T-cell (primary cell): ENCODE measurements around the gene EPHA2. TPM values are rescaled to one million over a fixed set of nuclear protein-coding genes. Genes with fewer than 3 reads are reported as not detected.

Experiments used
- ATAC-seq, 4 experiments: fragments of 200-7000 bp in 3 of 4; fragments of 150-1000 bp in 1 of 4; cut with Tn5 transposase; replicated peaks in 1 of 4; 1 replicate in 3 of 4; 2 replicates in 1 of 4; pipeline ENCODE4 v1.10.0; 2021; ENCODE audit warnings: moderate library complexity in 3 of 4, mild to moderate bottlenecking in 2 of 4, moderate number of reproducible peaks in 1 of 4
- CTCF ChIA-PET, 2 donors: fragments of 300-600 bp; sonication (Branson Sonifier 250); formaldehyde crosslinking; loops; one replicate each; lab custom pipeline; 2022; ENCODE audit warnings: antibody characterized with exemption in 2 of 2; lab: Charles Lee
- POLR2A ChIA-PET, 2 donors: fragments of 300-600 bp; sonication (Branson Sonifier 250); formaldehyde crosslinking; loops; one replicate each; lab custom pipeline; 2022; ENCODE audit warnings: antibody characterized with exemption in 2 of 2; lab: Charles Lee
- DNase-seq, 35 experiments: peaks; one replicate each; pipeline versions ENCODE4 v3.0.0 to v3.0.0-alpha.2; 2013 to 2023
- H3K27ac ChIP-seq: one replicate; pipeline ENCODE4 v1.5.1; 2013; ENCODE audit warnings: low read length
- H3K27me3 ChIP-seq, 2 experiments: replicated peaks in 1 of 2; 1 replicate in 1 of 2; 2 replicates in 1 of 2; pipeline versions ENCODE4 v1.6.1 to v1.7.0; 2013; ENCODE audit warnings: low read length in 1 of 2, mixed read lengths in 1 of 2; ENCODE audit not compliant: control insufficient read depth in 2 of 2, insufficient read depth in 2 of 2; ENCODE audit errors: extremely low read depth in 1 of 2
- H3K36me3 ChIP-seq, 2 donors: 1 replicate in 1 of 2; 2 replicates in 1 of 2; pipeline versions ENCODE4 v1.6.1 to v1.7.0; 2013; ENCODE audit warnings: low read length in 1 of 2; ENCODE audit not compliant: control insufficient read depth in 2 of 2, insufficient read depth in 1 of 2; ENCODE audit errors: extremely low read depth in 1 of 2
- H3K4me1 ChIP-seq, 2 experiments: 1 replicate in 1 of 2; 2 replicates in 1 of 2; pipeline versions ENCODE4 v1.6.1 to v1.7.0; 2013; ENCODE audit warnings: low read length in 2 of 2, mixed read lengths in 1 of 2; ENCODE audit not compliant: insufficient read depth in 2 of 2, control insufficient read depth in 1 of 2; ENCODE audit errors: extremely low read depth in 1 of 2
- H3K4me3 ChIP-seq, 2 donors: 1 replicate in 1 of 2; 2 replicates in 1 of 2; pipeline versions ENCODE4 v1.5.1 to v1.7.0; 2013; ENCODE audit warnings: mild to moderate bottlenecking in 2 of 2, low read length in 1 of 2, moderate library complexity in 1 of 2; ENCODE audit not compliant: control insufficient read depth in 1 of 2; ENCODE audit errors: extremely low read depth in 1 of 2
- H3K9me3 ChIP-seq: 2 replicates; pipeline ENCODE4 v1.7.0; 2013
- H3K27ac Mint-ChIP-seq, 2 donors: one replicate each; pipeline ENCODE4 v1.8.0; 2020 to 2021; ENCODE audit warnings: mild to moderate bottlenecking in 2 of 2, mixed read lengths in 2 of 2
- H3K27me3 Mint-ChIP-seq, 2 donors: one replicate each; pipeline ENCODE4 v1.8.0; 2021 to 2022; ENCODE audit warnings: mixed read lengths in 2 of 2
- H3K36me3 Mint-ChIP-seq: one replicate; pipeline ENCODE4 v1.8.0; 2021; ENCODE audit warnings: mixed read lengths
- H3K4me1 Mint-ChIP-seq, 3 donors: one replicate each; pipeline ENCODE4 v1.8.0; 2020 to 2022; ENCODE audit warnings: mixed read lengths in 3 of 3, mild to moderate bottlenecking in 1 of 3
- H3K4me3 Mint-ChIP-seq, 3 donors: one replicate each; pipeline ENCODE4 v1.8.0; 2020 to 2022; ENCODE audit warnings: mild to moderate bottlenecking in 3 of 3, mixed read lengths in 3 of 3, moderate library complexity in 3 of 3
- H3K9me3 Mint-ChIP-seq, 3 donors: one replicate each; pipeline ENCODE4 v1.8.0; 2020 to 2022; ENCODE audit warnings: mixed read lengths in 3 of 3
- WGBS: methylation state at CpG from one replicate; pipeline ENCODE4 v1.1.5; 2013; ENCODE audit warnings: missing lambda C conversion rate; ENCODE audit not compliant: insufficient coverage; 5-methylcytosine and 5-hydroxymethylcytosine counted together
- total RNA-seq, 35 experiments: library from RNA in 6 of 35; stranded (reverse) in 6 of 35; fragments of 120-200 nt in 1 of 35; gene quantifications; one replicate each; pipeline versions ENCODE4 v1.2.1 to v1.2.4 and lab custom pipeline; 2013 to 2026

Gene EPHA2
- total RNA-seq, 5 donors from 2014 or later (not counting 1 experiment from before 2014, with no cell fraction given), result 0.19 to 0.66 (median 0.41) TPM; not detected in 1

DNA sequence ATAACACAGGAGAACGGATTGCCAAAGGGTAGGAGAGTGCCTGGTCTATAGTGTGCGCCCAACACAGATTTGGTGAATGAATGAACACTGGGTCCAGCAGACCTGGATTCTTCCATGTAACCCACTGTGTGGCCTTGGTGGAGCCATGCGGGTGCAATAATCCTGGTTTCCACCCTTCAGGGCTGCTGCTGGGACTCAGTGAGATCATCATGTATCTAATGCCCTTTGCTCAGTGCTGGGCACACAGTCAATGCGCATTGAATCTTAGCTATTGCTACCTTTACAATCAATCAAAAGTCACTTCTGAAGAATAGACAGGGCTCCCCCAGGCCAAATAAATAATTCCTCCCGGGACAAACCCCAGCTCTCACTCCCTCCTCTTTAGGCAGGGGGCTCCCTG, 5.8 kb upstream of the EPHA2 start:
- H3K9me3 Mint-ChIP-seq, result no peaks in the 10 kb centered on the region
- DNase-seq, result no peak
- ChIA-PET CTCF (interaction anchor here in 1 of 2 donors (0.6 kb wide), 1 partner anchor 274 kb away, joined by 3 read pairs; no protein-coding TSS in a partner anchor), POLR2A (no interaction called here)
- H3K27me3 Mint-ChIP-seq, result no peaks in the 10 kb centered on the region
- peaks cover 73 to 84% (median 81%) of the 10 kb centered on the region in 3 donors for H3K4me1 Mint-ChIP-seq
- peak overlapping the region; percentile 81 to 93 for H3K27ac Mint-ChIP-seq
- WGBS, result 89% methylated on average over 5 of the region's 5 CpGs
- H3K4me3 ChIP-seq, result peak overlapping the region; percentile 33 to 63
- no peaks in the 10 kb centered on the region for H3K36me3 ChIP-seq
- peaks cover 44 to 75% of the 10 kb centered on the region in 2 experiments for H3K4me1 ChIP-seq
- H3K4me3 Mint-ChIP-seq, result peak overlapping the region; percentile 34 to 71 (median 62)
- peak overlapping the region; percentile 50 for H3K27ac ChIP-seq
- peak in 1 of 4 experiments; percentile 1 for ATAC-seq
- no peaks in the 10 kb centered on the region for H3K36me3 Mint-ChIP-seq
- H3K27me3 ChIP-seq, result peaks cover 0 to 1% of the 10 kb centered on the region in 2 experiments
- H3K9me3 ChIP-seq, result no peaks in the 10 kb centered on the region

DNA sequence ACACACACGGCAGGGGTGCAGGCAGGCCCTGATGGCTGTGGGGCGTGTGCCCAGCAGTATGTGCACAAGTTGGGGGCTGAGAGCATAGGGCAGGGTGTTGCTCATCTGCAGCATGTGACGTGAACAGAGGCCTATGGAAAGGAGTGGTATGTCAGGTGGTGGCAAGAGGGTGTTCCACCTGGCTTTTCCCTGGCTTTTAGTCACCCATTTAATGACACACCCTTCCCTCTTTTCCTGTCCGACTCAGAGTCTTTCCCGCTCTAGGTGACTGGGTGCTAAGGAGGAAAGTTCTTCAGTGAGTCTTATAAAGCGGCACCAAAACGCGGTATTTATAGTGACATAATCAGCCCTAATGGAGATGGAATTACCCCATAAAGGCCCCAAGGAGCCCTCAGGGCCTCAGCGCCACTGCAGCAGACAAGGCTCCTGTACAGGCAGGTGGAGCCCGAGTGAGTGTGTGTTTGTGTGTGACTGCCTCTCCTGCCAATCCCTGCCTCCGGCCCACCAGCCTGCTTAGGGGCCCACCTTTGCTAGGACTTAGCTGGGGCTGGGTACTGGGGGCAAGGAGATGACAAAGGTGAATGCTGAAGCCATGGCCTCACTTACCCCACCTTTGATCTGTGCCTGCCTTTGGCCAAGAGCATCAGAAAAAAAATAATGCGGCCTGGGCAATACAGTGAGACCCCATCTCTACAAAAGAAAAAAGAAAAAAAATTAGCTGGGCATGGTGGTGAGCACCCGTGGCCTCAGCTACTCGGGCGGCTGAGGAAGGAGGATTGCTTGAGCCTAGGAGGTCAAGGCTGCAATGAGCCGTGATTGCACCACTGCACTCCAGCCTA, 3.3 kb upstream of the EPHA2 start:
- H3K27me3 ChIP-seq, result peaks cover 0 to 22% of the 10 kb centered on the region in 2 experiments
- 93% methylated on average over 3 of the region's 16 CpGs for WGBS
- H3K4me3 ChIP-seq, result no peak overlapping the region
- Mint-ChIP-seq H3K4me3 (no peak overlapping the region), H3K36me3 (no peaks in the 10 kb centered on the region), H3K27me3 (no peaks in the 10 kb centered on the region), H3K9me3 (no peaks in the 10 kb centered on the region), H3K27ac (peak overlapping the region; percentile 47 to 59), H3K4me1 (peaks cover 67 to 79% (median 74%) of the 10 kb centered on the region in 3 donors)
- no peaks in the 10 kb centered on the region for H3K36me3 ChIP-seq
- H3K27ac ChIP-seq, result no peak overlapping the region
- no peak for ATAC-seq
- ChIA-PET CTCF (no interaction called here), POLR2A (no interaction called here)
- H3K9me3 ChIP-seq, result no peaks in the 10 kb centered on the region
- peak in 1 of 35 experiments; percentile 23 for DNase-seq
- H3K4me1 ChIP-seq, result peaks cover 43 to 75% of the 10 kb centered on the region in 2 experiments

DNA sequence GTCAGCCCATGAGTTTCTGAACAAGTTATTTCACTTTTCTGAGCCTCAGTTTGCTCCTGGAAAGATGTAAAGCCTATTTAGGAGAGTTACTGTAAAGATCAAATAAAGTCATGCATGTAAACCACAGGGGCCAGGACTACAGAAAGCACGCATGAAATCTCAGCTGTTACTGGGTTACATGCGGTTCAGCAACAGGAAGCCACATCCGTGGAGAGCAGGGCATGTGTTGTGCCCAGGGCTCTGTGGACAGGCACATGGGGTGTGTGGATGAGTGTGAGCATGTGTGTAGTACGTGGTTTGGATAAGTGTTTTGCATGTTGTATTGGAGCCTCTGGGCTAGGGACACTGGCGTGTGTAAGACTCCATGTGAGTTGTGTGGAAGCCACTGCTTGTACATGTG, 2.2 kb upstream of the EPHA2 start:
- no peak overlapping the region for H3K27ac ChIP-seq
- H3K9me3 ChIP-seq, result no peaks in the 10 kb centered on the region
- no peak overlapping the region for H3K4me3 ChIP-seq
- Mint-ChIP-seq H3K9me3 (no peaks in the 10 kb centered on the region), H3K4me3 (peak overlapping the region in 1 of 3 donors; percentile 56), H3K4me1 (peaks cover 59 to 73% (median 70%) of the 10 kb centered on the region in 3 donors), H3K27me3 (peaks cover 0 to 7% of the 10 kb centered on the region in 2 donors), H3K36me3 (no peaks in the 10 kb centered on the region), H3K27ac (peak overlapping the region; percentile 48 to 79)
- peaks cover 0 to 34% of the 10 kb centered on the region in 2 experiments for H3K27me3 ChIP-seq
- CTCF ChIA-PET, result interaction anchor here in 1 of 2 donors (0.6 kb wide), 1 partner anchor 261 kb away, joined by 6 read pairs; no protein-coding TSS in a partner anchor
- POLR2A ChIA-PET, result interaction anchor here in 1 of 2 donors (0.5 kb wide), 1 partner anchor 60 kb away, joined by 6 read pairs; no protein-coding TSS in a partner anchor
- DNase-seq, result peak in 33 of 35 experiments; percentile 24 to 73 (median 47)
- H3K4me1 ChIP-seq, result peaks cover 54 to 75% of the 10 kb centered on the region in 2 experiments
- no peaks in the 10 kb centered on the region for H3K36me3 ChIP-seq
- WGBS, result 33% methylated on average over 3 of the region's 5 CpGs
- peak; percentile 68 to 74 (median 70) for ATAC-seq

DNA sequence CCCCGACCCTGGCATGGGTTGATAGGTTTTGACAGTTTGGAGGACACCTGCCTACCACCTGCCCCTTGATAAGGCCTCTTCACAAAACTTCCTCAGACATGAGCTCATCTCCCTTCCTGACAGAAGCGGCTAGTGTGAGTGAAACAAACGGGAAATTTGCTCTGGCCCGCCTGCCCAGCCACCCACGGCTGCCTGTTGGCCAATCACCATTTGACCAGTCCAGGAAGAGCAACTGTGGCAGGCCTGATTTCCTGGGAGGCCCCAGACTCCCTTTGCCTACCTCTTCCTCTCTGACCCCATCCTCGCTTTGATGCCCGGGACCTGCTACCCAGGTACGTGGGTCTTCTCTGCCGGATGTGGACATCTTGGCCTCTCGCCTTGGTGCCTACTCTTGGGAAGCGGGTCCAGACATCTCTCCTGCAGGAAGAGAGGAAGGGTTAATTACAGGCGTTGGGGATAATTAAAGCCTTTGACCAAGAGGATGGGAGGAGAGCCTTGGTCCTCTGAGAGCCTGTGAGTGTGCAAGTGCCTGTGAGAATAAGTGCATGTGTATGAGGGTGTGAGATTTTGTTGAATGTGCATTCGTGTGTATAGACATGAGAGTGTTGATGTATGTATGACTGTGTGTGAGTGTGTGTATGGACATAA, 1.1 kb upstream of the EPHA2 start:
- Mint-ChIP-seq H3K36me3 (no peaks in the 10 kb centered on the region), H3K27me3 (peaks cover 2 to 8% of the 10 kb centered on the region in 2 donors), H3K9me3 (no peaks in the 10 kb centered on the region), H3K4me1 (peaks cover 51 to 65% (median 59%) of the 10 kb centered on the region in 3 donors), H3K27ac (peak overlapping the region; percentile 41 to 48), H3K4me3 (peak overlapping the region; percentile 0 to 56 (median 29))
- H3K27me3 ChIP-seq, result peaks cover 0 to 45% of the 10 kb centered on the region in 2 experiments
- 92% methylated on average over 10 of the region's 13 CpGs for WGBS
- CTCF ChIA-PET, result interaction anchor here (0.6 kb wide), 2 partner anchors 29 to 260 kb away, joined by 5 to 6 read pairs; no protein-coding TSS in a partner anchor
- H3K27ac ChIP-seq, result no peak overlapping the region
- no peak overlapping the region for H3K4me3 ChIP-seq
- ATAC-seq (no peak), DNase-seq (no peak)
- H3K36me3 ChIP-seq, result no peaks in the 10 kb centered on the region
- no peaks in the 10 kb centered on the region for H3K9me3 ChIP-seq
- H3K4me1 ChIP-seq, result peaks cover 48 to 66% of the 10 kb centered on the region in 2 experiments
- POLR2A ChIA-PET, result no interaction called here

DNA sequence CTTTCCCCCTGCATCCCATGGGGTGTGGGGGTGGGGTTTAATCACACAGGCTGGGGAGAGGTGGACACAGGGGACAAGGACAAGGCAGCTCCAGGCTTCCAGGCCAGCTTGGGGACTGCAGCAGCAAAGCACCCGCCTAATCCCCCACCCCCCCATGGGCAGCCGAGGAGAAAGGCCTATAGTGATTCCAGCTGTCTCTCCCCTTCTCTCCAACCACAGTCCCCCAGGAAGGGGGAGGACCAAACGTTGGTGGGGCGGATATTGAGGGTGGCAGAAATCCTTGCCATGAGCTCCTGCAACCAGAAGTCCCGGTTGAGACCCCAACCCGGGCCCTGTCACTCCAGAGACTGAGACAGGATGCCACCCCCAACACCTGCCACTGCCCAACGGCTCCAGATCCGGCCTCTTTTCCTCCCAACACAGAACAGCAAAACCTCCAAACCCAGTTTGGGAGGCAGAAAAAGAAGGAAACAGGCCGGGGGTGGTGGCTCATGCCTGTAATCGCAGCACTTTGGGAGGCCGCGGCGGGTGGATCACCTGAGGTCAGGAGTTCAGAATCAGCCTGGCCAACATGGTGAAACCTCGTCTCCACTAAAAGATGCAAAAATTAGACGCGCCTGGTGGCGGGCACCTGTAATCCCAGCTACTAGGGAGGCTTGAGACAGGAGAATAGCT, 1.7 kb downstream of the EPHA2 start:
- Histone ChIP-seq H3K27me3 (peaks cover 0 to 71% of the 10 kb centered on the region in 2 experiments), H3K36me3 (no peaks in the 10 kb centered on the region), H3K4me3 (peak overlapping the region; percentile 49 to 55), H3K4me1 (peaks cover 55 to 79% of the 10 kb centered on the region in 2 experiments), H3K9me3 (no peaks in the 10 kb centered on the region), H3K27ac (no peak overlapping the region)
- ATAC-seq (no peak), DNase-seq (no peak)
- POLR2A ChIA-PET, result no interaction called here
- Mint-ChIP-seq H3K27me3 (peaks cover 3 to 8% of the 10 kb centered on the region in 2 donors), H3K9me3 (no peaks in the 10 kb centered on the region), H3K4me3 (peak overlapping the region; percentile 34 to 68 (median 56)), H3K27ac (no peak overlapping the region), H3K4me1 (peaks cover 42 to 61% (median 49%) of the 10 kb centered on the region in 3 donors), H3K36me3 (no peaks in the 10 kb centered on the region)
- CTCF ChIA-PET, result interaction anchor here (0.7 to 0.9 kb wide), 3 partner anchors 12 to 79 kb away, joined by 4 to 11 read pairs (median 4); no protein-coding TSS in a partner anchor
- 32% methylated on average over 5 of the region's 17 CpGs for WGBS
